Colonic mucosa (tissue), 4 donors: ENCODE data around the gene DDR1. TPM values are rescaled to one million over a fixed set of nuclear protein-coding genes. Genes with fewer than 3 reads are reported as not detected.

Experiments used
- DNase-seq: peaks from one replicate; pipeline ENCODE4 v3.0.0-alpha.2; 2020
- H3K27ac ChIP-seq: fragments of 200-600 bp; one replicate; pipeline ENCODE4 v1.8.0; 2021
- H3K27me3 ChIP-seq: fragments of 200-600 bp; one replicate; pipeline ENCODE4 v1.8.0; 2021
- H3K36me3 ChIP-seq: fragments of 200-600 bp; one replicate; pipeline ENCODE4 v1.8.0; 2021
- H3K4me1 ChIP-seq: fragments of 200-600 bp; one replicate; pipeline ENCODE4 v1.8.0; 2021; ENCODE audit warnings: mild to moderate bottlenecking
- H3K4me3 ChIP-seq: fragments of 200-600 bp; one replicate; pipeline ENCODE4 v1.8.0; 2021
- H3K9ac ChIP-seq, 2 donors: one replicate each; pipeline ENCODE4 v1.7.0; 2013; ENCODE audit warnings: control low read depth in 2 of 2, low read depth in 2 of 2, low read length in 2 of 2
- H3K9me3 ChIP-seq: fragments of 200-600 bp; one replicate; pipeline ENCODE4 v1.8.0; 2021
- intact Hi-C: fragments of 100-400 bp; cut with DNase I; formaldehyde crosslinking; loops from one replicate; pipeline ENCODE4 v1.14.1; 2022
- total RNA-seq, 2 donors: library from RNA; stranded (reverse); fragmentation: NEBNext Ultra II Directional in 1 of 2; extraction: Animal tissue kit (Norgen Biotek cat#: 25700) in 1 of 2; gene quantifications; one replicate each; pipeline ENCODE4 v1.2.1, GENCODE V29; 2021
- TF ChIP-seq, protein P1 (sequence below): fragments of 200-600 bp; IDR thresholded peaks from one replicate; pipeline ENCODE4 v1.8.0; 2022; ENCODE audit warnings: antibody characterized with exemption, mild to moderate bottlenecking
- donor health status: healthy.
- donor health status: DM: no; HTN: no; CAD: no.
- donor health status: DM: no; HTN: no; CAD: no.

DDR1 gene
- total RNA-seq, 2 donors from 2014 or later: 261 to 267 TPM

DNA sequence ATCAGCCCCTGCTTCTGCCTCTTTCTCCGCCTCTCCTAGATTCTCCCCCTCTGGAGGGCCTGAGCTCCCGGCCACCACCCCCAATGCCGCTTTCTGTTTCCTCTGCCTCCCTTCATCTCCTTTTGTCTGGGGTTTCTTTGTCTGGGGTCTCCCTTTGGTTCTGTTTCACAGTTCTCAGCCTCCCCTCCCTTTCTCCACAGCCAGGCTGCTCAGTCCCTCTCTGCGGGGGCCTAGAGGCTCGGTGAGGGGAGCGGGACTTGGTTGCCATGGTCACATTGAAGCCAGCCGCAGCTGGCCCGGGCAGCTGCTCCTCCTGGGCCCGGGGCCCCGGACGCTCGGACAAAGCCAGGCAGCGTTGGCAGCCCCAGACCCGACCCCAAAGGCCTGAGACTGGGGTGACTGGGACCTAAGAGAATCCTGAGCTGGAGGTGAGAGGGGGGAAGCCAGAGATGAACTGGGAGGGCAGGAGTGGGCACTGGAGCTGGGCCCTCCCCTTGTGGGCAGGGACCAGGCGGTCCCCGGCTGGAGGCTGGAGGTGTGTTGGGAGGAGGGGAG, 3.5 kb upstream of the DDR1 start:
- Histone ChIP-seq H3K36me3 (no peaks in the 10 kb centered on the region), H3K27me3 (no peaks in the 10 kb centered on the region), H3K9me3 (no peaks in the 10 kb centered on the region), H3K4me3 (no peak overlapping the region), H3K9ac (no peak overlapping the region), H3K27ac (no peak overlapping the region), H3K4me1 (peaks cover 7% of the 10 kb centered on the region)
- no peak for DNase-seq
- intact Hi-C loops: no loop called here
- TF ChIP-seq, protein P1, sequence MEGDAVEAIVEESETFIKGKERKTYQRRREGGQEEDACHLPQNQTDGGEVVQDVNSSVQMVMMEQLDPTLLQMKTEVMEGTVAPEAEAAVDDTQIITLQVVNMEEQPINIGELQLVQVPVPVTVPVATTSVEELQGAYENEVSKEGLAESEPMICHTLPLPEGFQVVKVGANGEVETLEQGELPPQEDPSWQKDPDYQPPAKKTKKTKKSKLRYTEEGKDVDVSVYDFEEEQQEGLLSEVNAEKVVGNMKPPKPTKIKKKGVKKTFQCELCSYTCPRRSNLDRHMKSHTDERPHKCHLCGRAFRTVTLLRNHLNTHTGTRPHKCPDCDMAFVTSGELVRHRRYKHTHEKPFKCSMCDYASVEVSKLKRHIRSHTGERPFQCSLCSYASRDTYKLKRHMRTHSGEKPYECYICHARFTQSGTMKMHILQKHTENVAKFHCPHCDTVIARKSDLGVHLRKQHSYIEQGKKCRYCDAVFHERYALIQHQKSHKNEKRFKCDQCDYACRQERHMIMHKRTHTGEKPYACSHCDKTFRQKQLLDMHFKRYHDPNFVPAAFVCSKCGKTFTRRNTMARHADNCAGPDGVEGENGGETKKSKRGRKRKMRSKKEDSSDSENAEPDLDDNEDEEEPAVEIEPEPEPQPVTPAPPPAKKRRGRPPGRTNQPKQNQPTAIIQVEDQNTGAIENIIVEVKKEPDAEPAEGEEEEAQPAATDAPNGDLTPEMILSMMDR: no peak

DNA sequence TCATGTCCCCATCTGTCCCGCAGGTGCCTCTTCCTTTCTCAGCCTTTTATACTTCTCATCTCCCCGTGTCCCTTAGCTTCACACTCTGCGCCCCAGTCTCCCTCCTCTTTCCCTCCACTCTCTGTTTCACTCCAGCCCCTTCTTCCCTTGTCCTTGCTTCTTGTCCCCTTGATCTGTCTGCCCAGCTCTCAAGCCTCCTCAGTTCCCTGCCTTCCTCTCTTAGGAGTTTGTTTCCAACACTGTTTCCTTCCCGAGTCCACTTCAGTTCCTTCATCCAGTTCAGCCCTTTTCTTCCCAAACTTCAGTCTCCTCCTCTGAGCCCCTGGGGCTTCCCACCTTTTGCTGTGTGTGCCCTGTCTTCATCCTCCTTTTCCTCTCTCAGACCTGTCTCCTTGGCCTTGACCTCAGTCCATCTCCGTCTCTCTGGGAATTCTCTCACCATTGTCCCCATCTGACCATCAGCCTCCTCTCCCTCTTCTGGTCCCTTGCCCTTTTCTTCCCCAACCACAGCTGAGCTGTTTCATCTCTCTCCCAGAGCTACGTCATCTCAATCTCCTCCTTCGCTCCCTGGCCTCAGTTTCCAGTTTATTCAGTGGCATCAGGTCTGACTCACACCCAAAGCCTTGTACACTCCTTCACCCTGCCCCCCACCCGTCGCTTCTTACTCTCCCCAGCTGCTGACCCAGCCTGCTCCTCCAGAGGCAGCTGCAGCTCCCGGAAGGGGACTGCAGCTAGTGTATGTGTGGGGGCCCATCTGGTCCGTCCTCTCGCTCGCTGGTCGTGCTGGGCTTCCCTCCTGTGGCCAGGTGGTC, 2.7 kb upstream of the DDR1 start:
- H3K9ac ChIP-seq: peak overlapping the region in 1 of 2 donors; percentile 5
- no peaks in the 10 kb centered on the region for H3K27me3 ChIP-seq
- H3K9me3 ChIP-seq: no peaks in the 10 kb centered on the region
- no peak overlapping the region for H3K4me3 ChIP-seq
- H3K4me1 ChIP-seq: peaks cover 14% of the 10 kb centered on the region
- no peak overlapping the region for H3K27ac ChIP-seq
- no peaks in the 10 kb centered on the region for H3K36me3 ChIP-seq
- TF ChIP-seq, protein P1: no peak
- intact Hi-C loops: no loop called here
- no peak for DNase-seq

DNA sequence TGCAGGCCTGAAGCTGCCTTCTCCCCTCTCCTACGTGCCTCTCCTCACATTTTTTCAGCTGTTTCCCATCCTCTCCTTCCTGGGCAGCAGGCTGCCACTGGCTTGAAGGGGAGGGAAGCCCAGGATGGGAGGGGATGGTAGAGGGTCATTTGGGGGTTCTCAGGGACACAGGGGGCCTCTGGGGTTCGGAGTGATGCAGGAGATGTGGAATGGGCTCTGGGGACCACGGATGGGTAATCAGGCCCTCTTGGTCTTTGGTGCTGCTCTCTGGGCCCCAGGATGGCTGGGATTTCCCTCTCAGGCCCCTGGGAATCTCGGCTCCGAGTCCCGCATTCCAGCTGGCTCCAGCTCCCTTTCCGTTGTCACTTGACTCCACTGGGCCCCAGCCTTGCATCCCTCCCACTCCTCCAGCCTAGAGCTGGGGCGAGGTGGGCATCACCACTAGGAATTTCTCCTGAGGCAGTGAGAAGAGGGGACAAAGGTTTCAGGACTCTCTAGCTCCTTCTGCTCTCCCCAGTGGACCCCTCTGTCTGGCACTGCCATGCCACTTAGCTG, 2.0 kb upstream of the DDR1 start:
- peak overlapping the region; percentile 89 for H3K27ac ChIP-seq
- peaks cover 13% of the 10 kb centered on the region for H3K4me1 ChIP-seq
- H3K4me3 ChIP-seq: peak overlapping the region; percentile 75
- H3K9ac ChIP-seq: peak overlapping the region; percentile 5 to 98
- no peaks in the 10 kb centered on the region for H3K36me3 ChIP-seq
- intact Hi-C loops: no loop called here
- TF ChIP-seq, protein P1: no peak
- no peaks in the 10 kb centered on the region for H3K9me3 ChIP-seq
- peak; percentile 32 for DNase-seq
- no peaks in the 10 kb centered on the region for H3K27me3 ChIP-seq

DNA sequence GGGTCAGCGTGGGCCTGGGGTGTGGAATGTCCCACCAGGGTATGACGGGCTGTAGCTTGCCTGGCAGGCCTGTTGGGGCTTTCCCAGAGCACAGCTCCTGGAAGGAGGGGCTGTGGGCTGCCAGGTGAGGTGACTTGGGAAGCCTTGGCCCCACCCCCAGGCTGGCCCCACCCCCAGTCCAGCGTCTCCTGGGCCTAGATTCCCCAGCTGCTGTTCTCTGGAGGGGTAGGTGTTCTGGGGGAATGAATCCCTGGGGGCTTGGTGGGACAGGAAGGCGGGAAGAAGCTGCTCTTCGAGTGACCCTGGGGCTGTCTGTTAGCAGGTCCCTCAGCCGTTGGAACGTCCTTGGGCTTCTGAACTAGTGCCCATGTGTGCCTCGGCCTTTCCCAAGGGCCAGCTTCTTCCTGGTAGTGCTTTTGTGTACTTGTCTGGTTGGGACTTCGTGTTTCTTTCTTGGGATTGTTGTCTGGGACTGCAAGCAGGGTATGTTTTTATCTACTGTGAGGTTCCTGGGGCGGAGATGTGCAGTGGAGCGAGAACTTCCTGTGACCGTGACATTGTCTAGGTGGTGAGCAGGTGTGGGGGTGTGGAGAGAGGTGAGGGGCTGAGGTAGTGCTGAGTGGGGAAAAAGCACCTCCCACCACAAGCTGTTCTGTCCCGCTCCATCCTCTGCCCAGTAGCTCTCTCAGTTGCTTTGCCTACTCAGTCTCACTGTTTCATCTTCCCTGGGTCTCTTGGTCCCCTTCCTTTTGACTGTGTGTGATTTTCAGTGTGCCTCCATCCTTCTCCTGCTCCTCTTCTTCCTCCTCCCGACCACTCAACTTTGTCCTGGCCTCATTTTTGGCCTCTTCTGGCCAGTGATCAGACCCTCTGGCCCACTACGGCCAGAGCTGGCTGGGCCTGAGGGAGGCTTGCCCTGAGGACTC, 1.3 kb upstream of the DDR1 start:
- intact Hi-C loops: no loop called here
- peak overlapping the region; percentile 75 for H3K4me3 ChIP-seq
- H3K9ac ChIP-seq: peak overlapping the region; percentile 58 to 98
- H3K27ac ChIP-seq: peak overlapping the region; percentile 89
- no peaks in the 10 kb centered on the region for H3K27me3 ChIP-seq
- peaks cover 10% of the 10 kb centered on the region for H3K4me1 ChIP-seq
- peak; percentile 93 for DNase-seq
- H3K36me3 ChIP-seq: no peaks in the 10 kb centered on the region
- TF ChIP-seq, protein P1: no peak
- no peaks in the 10 kb centered on the region for H3K9me3 ChIP-seq
